Measurements from ENCODE around the gene NCK1.

The NCK1 gene

DNA sequence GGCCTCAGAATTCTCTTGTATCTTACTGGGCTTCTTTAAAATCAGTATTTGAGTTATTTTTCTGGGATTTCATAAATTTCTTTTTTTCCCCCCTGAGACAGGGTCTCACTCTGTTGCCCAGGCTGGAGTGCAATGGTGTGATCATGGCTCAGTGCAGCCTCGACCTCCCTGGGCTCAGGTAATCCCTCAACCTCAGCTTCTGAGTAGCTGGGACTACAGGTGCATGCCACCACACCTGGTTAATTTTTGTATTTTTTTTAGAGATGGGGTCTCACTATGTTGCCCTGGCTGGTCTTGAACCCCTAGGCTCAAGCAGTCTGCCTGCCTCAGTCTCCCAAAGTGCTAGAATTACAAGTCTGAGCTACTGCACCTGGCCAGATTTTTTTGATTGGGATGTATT, 43.5 kb downstream of the NCK1 start:
- no peak for DNase-seq (ENCODE audit: low read depth in 2 of 2)
- no peak overlapping the region for H3K4me3 ChIP-seq (replicated peaks in 1 of 2; ENCODE audit: low read depth in 2 of 2, low read length in 2 of 2)
- TF ChIP-seq, protein P1, sequence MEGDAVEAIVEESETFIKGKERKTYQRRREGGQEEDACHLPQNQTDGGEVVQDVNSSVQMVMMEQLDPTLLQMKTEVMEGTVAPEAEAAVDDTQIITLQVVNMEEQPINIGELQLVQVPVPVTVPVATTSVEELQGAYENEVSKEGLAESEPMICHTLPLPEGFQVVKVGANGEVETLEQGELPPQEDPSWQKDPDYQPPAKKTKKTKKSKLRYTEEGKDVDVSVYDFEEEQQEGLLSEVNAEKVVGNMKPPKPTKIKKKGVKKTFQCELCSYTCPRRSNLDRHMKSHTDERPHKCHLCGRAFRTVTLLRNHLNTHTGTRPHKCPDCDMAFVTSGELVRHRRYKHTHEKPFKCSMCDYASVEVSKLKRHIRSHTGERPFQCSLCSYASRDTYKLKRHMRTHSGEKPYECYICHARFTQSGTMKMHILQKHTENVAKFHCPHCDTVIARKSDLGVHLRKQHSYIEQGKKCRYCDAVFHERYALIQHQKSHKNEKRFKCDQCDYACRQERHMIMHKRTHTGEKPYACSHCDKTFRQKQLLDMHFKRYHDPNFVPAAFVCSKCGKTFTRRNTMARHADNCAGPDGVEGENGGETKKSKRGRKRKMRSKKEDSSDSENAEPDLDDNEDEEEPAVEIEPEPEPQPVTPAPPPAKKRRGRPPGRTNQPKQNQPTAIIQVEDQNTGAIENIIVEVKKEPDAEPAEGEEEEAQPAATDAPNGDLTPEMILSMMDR (IDR thresholded peaks at IDR 0.05; ENCODE audit: low read depth, low read length) = no peak

DNA sequence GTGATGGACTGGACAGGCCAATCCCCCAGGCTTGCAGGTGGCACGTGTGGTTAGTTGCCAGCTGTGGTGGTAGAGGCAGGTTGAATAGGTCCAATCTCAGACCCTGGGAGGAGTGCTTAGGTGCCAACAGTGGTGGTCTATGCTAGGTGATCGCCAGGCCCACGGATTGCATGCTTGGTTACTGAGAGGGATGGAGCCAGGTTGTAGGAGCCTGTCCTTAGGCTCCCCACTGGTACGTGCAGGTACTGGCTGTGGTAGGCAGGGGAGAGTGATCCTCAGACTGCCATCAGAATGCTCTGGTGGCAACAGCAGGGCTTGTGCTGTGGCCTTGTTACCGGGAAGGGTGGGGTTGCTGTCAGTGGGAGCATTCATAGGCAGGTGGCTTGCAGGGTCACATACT, 44.7 kb downstream of the NCK1 start:
- TF ChIP-seq, protein P1 (IDR thresholded peaks at IDR 0.05; ENCODE audit: low read depth, low read length) = no peak
- no peak for DNase-seq (ENCODE audit: low read depth in 2 of 2)
- no peak overlapping the region for H3K4me3 ChIP-seq (replicated peaks in 1 of 2; ENCODE audit: low read depth in 2 of 2, low read length in 2 of 2)

DNA sequence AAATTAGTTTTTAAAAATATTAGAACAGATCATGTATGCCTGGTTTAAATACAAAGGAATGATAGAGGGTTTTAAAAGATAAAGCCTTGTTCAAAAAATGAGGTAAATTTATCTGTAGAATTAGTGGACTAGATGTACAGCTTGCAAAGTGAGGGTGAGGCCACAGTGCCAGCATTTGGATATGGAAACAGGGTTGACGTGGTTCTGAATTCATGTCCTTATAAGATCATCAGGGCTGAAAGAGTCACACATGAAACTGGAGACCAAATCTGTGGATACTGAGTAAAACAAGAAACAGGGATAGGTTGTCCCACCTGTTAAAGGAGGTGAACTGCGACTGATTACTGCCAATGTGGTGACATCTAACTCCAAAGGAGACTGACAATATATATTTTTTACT, 46.3 kb downstream of the NCK1 start:
- no peak for DNase-seq (ENCODE audit: low read depth in 2 of 2)
- no peak overlapping the region for H3K4me3 ChIP-seq (replicated peaks in 1 of 2; ENCODE audit: low read depth in 2 of 2, low read length in 2 of 2)
- TF ChIP-seq, protein P1 (IDR thresholded peaks at IDR 0.05; ENCODE audit: low read depth, low read length) = no peak

DNA sequence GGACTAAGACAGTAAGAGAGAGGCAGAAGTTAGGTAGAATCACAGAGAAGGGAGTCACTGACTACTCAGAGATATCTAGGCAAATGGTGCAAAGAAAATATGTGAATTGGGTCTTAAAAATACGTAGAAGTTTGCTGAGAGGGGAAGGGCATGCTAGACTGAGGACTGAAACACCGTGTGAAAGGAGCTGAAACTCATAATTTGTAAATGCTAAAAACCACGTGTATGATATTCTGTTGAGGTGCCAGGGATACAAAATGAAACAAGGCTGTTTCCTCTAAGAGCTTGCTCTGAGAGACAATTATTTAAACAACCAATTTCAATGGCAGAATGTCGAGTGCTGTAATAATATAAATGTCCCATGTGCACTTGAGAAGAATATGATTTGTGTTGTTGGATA, 47.2 kb downstream of the NCK1 start:
- no peak overlapping the region for H3K4me3 ChIP-seq (replicated peaks in 1 of 2; ENCODE audit: low read depth in 2 of 2, low read length in 2 of 2)
- DNase-seq (ENCODE audit: low read depth in 2 of 2) = no peak
- TF ChIP-seq, protein P1 (IDR thresholded peaks at IDR 0.05; ENCODE audit: low read depth, low read length) = no peak

DNA sequence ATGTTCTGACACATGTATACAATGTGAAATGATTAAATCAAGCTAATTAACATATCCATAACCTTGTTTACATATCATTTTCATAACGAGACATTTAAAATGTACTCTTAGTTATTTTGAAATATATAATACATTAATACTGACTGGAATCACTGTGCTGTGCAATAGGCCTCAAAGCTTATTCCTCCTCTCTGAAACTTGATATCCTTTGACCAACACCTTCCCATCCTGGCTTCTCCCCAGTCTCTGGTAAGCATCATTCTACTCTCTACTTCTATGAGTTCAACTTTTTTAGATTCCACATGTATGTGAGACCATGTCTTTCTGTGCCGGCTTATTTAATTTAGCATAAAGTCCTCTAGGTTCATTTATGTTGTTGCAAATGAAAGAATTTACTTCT, 48.7 kb downstream of the NCK1 start:
- TF ChIP-seq, protein P1 (IDR thresholded peaks at IDR 0.05; ENCODE audit: low read depth, low read length) = no peak
- no peak overlapping the region for H3K4me3 ChIP-seq (replicated peaks in 1 of 2; ENCODE audit: low read depth in 2 of 2, low read length in 2 of 2)
- no peak for DNase-seq (ENCODE audit: low read depth in 2 of 2)

DNA sequence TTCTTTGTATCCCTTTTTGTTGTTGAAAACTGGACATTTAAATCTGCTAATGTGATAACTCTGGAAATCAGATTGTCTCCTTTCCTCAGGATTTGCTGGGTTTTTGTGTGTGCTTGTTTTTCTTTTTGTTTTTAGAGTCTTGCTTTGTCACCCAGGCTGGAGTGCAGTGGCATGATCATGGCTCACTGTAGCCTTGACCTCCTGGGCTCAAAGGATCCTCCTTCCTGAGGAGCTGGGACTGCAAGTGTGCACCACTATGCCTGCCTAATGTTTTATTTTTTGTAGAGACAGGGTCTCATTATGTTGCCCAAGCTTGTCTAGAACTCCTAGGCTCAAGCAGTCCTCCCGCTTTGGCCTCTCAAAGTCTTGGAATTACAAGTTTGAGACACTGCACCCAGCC, 51.2 kb downstream of the NCK1 start:
- no peak for DNase-seq (ENCODE audit: low read depth in 2 of 2)
- TF ChIP-seq, protein P1 (IDR thresholded peaks at IDR 0.05; ENCODE audit: low read depth, low read length) = no peak
- H3K4me3 ChIP-seq (replicated peaks in 1 of 2; ENCODE audit: low read depth in 2 of 2, low read length in 2 of 2) = no peak overlapping the region

DNA sequence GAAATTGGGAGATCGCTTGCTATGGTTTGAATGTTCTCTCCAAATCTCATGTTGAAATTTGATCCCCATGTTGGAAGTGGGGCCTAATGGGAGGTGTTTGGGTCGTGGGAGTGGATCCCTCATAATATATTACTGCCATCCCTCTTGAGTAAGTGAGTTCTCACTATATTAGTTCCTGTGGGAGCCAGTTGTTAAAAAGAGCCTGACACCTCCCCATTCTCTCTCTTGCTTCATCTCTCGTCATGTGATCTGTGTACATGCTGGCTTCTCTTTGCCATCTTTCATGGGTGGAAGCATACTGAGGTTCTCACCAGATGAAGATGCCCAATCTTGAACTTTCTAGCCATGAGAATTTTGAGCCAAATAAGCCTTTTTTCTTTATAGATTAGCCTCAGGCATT, 52.7 kb downstream of the NCK1 start:
- no peak overlapping the region for H3K4me3 ChIP-seq (replicated peaks in 1 of 2; ENCODE audit: low read depth in 2 of 2, low read length in 2 of 2)
- TF ChIP-seq, protein P1 (IDR thresholded peaks at IDR 0.05; ENCODE audit: low read depth, low read length) = no peak
- no peak for DNase-seq (ENCODE audit: low read depth in 2 of 2)

Data from cardiac fibroblast (primary cell).